Keratinocyte (primary cell): ENCODE results near the gene TFAP2E.

Experiments used
- EZH2 ChIP-seq: IDR thresholded peaks from one replicate; pipeline ENCODE4 v1.6.1; 2012; ENCODE audit warnings: inconsistent platforms, mild to moderate bottlenecking, low read length, moderate library complexity
- TF ChIP-seq, protein P1 (sequence below), 3 experiments: IDR thresholded peaks in 1 of 3; conservative IDR thresholded peaks in 1 of 3; optimal IDR thresholded peaks in 1 of 3; 2 replicates in 2 of 3; 3 replicates in 1 of 3; pipeline versions ENCODE3 to v1.5.1; 2011; ENCODE audit warnings: low read length in 3 of 3, mild to moderate bottlenecking in 3 of 3, moderate library complexity in 2 of 3, control low read depth in 1 of 3, inconsistent platforms in 1 of 3; ENCODE audit not compliant: insufficient read depth in 2 of 3; ENCODE audit errors: extremely low read depth in 1 of 3

DNA sequence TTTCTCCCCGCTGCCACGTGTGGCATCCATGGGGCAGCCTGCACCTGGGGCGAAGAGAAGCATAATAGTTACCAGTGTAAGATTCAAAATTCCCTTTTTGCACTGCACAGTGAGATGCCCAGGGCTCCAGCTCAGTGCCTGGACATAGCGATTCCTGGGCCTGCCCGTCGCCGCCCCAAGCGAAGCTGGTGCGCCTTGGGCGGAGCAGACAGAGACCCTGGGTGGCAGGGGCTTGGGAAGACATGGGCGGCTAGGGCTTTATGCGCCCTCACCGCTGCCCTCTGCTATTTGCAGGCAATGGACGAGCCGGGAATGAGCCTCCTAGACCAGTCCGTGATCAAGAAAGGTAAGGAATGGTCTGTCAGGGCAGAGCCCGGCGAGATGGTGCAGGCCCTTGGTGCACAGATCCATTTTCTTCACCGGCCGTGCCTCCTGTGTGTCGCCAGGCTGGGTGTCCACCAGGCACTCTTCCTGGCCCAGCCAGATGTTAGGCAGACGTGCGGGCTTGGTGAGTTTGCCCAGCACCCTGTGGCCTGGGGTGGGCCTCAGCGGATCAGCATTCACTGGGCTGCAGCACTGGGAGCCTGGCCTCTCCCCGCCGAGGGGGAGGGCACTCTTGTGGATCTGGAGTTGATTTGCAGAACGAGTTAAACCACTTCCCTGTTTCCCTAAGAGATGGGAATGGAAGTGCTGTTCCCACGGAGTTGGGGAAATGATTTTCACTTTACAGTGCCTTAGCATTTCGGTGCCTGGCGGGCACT, 1.7 kb downstream of the TFAP2E start:
- TF ChIP-seq, protein P1, sequence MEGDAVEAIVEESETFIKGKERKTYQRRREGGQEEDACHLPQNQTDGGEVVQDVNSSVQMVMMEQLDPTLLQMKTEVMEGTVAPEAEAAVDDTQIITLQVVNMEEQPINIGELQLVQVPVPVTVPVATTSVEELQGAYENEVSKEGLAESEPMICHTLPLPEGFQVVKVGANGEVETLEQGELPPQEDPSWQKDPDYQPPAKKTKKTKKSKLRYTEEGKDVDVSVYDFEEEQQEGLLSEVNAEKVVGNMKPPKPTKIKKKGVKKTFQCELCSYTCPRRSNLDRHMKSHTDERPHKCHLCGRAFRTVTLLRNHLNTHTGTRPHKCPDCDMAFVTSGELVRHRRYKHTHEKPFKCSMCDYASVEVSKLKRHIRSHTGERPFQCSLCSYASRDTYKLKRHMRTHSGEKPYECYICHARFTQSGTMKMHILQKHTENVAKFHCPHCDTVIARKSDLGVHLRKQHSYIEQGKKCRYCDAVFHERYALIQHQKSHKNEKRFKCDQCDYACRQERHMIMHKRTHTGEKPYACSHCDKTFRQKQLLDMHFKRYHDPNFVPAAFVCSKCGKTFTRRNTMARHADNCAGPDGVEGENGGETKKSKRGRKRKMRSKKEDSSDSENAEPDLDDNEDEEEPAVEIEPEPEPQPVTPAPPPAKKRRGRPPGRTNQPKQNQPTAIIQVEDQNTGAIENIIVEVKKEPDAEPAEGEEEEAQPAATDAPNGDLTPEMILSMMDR (optimal IDR thresholded peaks at IDR 0.05 in 1 of 3, IDR thresholded peaks at IDR 0.05 in 1 of 3, conservative IDR thresholded peaks at IDR 0.05 in 1 of 3; ENCODE audit: extremely low read depth in 1 of 3, insufficient read depth in 2 of 3, low read length in 3 of 3), result no peak
- no peak for TF ChIP-seq EZH2
